Measurements from ENCODE around the gene LACRT.
A peak's percentile ranks its signal among the peaks of the same experiment; 100 is the strongest.

The LACRT gene

DNA sequence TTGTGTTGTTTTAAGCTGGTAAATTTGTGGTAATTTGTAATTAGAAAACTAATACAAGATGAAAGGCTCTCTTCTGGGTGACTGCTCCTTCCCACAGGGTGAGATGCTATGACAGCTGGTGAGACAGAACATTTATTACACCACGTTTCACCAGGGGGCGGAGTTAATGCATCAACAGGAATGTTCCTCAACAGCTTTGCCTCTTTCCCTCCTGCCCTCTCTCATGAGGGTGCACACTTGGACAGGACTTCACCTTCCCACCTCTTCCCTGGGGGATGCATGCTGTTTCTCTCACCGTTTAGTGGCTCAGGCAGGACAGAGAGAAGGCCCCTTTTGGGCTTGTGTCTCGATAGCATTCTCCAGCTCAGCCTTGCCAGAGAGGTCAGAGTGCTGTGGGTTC, 32.9 kb downstream of the LACRT start:
- no peak for DNase-seq (ENCODE audit: extremely low spot score)
- CTCF ChIA-PET, result interaction anchor here (0.8 to 1.5 kb wide), 4 partner anchors 14 to 57 kb away, joined by 3 to 5 read pairs (median 3); no protein-coding TSS in a partner anchor
- TF ChIP-seq ZNF384 (IDR thresholded peaks at IDR 0.05), result no peak
- no peak for TF ChIP-seq SUZ12 (IDR thresholded peaks at IDR 0.05)
- TF ChIP-seq NFRKB (IDR thresholded peaks at IDR 0.05), result no peak
- no peak for TF ChIP-seq L3MBTL2 (conservative IDR thresholded peaks at IDR 0.05)
- no peak for TF ChIP-seq CTBP1 (IDR thresholded peaks at IDR 0.05; ENCODE audit: borderline replicate concordance)
- TF ChIP-seq SP1 (IDR thresholded peaks at IDR 0.05), result no peak
- TF ChIP-seq HDGF (IDR thresholded peaks at IDR 0.05; ENCODE audit: borderline replicate concordance), result no peak
- TF ChIP-seq TARDBP (IDR thresholded peaks at IDR 0.05), result no peak
- no peak for TF ChIP-seq ARNT (IDR thresholded peaks at IDR 0.05)
- no peak for TF ChIP-seq ELF4 (IDR thresholded peaks at IDR 0.05)
- TF ChIP-seq, protein P1, sequence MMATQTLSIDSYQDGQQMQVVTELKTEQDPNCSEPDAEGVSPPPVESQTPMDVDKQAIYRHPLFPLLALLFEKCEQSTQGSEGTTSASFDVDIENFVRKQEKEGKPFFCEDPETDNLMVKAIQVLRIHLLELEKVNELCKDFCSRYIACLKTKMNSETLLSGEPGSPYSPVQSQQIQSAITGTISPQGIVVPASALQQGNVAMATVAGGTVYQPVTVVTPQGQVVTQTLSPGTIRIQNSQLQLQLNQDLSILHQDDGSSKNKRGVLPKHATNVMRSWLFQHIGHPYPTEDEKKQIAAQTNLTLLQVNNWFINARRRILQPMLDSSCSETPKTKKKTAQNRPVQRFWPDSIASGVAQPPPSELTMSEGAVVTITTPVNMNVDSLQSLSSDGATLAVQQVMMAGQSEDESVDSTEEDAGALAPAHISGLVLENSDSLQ (IDR thresholded peaks at IDR 0.05), result no peak
- TF ChIP-seq BHLHE40 (IDR thresholded peaks at IDR 0.05; ENCODE audit: borderline replicate concordance), result no peak
- TF ChIP-seq FOXM1 (IDR thresholded peaks at IDR 0.05; ENCODE audit: borderline replicate concordance), result no peak
- POLR2A ChIA-PET, result no interaction called here

DNA sequence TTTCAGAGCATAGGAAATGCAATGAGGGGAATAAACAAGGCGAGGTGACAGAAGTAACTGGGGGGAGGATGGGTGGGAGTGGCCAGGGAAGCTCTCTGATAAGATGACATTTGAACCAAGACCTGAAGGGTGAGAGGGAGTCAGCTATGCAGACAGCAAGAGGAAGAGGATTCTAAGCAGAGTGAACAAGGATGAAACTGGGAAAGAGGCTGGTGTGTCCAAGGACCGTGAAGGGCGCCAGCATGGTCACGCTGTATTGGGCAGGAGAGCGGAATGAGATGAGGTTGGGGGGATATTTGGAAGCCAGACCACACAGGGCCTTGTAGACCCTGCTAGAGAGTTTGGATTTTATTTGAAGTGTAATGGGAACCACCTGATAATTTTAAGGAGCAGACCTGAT, 35.7 kb downstream of the LACRT start:
- ChIA-PET CTCF (interaction anchor here (1.2 kb wide), 1 partner anchor 72 kb away, joined by 4 read pairs; no protein-coding TSS in a partner anchor), POLR2A (interaction anchor here (1.2 kb wide), 1 partner anchor 20 kb away, joined by 3 read pairs; no protein-coding TSS in a partner anchor)
- no peak for TF ChIP-seq L3MBTL2 (conservative IDR thresholded peaks at IDR 0.05)
- no peak for TF ChIP-seq ELF4 (IDR thresholded peaks at IDR 0.05)
- TF ChIP-seq FOXK2 (IDR thresholded peaks at IDR 0.05), result no peak
- no peak for TF ChIP-seq SP1 (IDR thresholded peaks at IDR 0.05)
- no peak for TF ChIP-seq NFRKB (IDR thresholded peaks at IDR 0.05)
- no peak for TF ChIP-seq FOXM1 (IDR thresholded peaks at IDR 0.05; ENCODE audit: borderline replicate concordance)
- no peak for TF ChIP-seq HDGF (IDR thresholded peaks at IDR 0.05; ENCODE audit: borderline replicate concordance)
- no peak for TF ChIP-seq ZNF384 (IDR thresholded peaks at IDR 0.05)
- TF ChIP-seq BHLHE40 (IDR thresholded peaks at IDR 0.05; ENCODE audit: borderline replicate concordance), result no peak
- TF ChIP-seq CTBP1 (IDR thresholded peaks at IDR 0.05; ENCODE audit: borderline replicate concordance), result no peak
- TF ChIP-seq SUZ12 (IDR thresholded peaks at IDR 0.05), result no peak
- TF ChIP-seq LEF1 (IDR thresholded peaks at IDR 0.05; ENCODE audit: borderline replicate concordance), result no peak
- DNase-seq (ENCODE audit: extremely low spot score), result no peak

DNA sequence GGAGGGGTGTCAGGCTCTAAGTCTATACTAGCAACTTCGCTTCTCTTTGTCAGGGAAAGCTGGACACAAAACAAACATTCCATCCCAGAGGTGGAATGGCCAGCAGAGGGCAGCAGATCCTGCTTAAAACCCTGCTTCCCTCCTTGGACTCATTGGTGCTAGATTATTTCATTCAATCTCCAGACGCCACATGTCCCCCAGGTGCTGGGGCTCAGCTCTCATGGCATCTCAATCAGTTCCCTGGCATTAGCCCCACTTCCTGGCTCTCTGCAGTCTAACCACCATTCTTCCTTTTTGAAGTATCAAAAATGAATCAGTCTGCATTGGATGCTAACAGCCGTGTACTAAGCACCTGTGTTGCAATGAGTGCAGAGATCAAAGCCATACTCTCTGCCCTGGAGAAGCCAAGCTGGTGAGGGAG, 38.2 kb downstream of the LACRT start:
- TF ChIP-seq NFRKB (IDR thresholded peaks at IDR 0.05) (no peak), FOXM1 (IDR thresholded peaks at IDR 0.05; ENCODE audit: borderline replicate concordance) (no peak), ARNT (IDR thresholded peaks at IDR 0.05) (no peak), CTBP1 (IDR thresholded peaks at IDR 0.05; ENCODE audit: borderline replicate concordance) (no peak), L3MBTL2 (conservative IDR thresholded peaks at IDR 0.05) (no peak)
- TF ChIP-seq, protein P1 (IDR thresholded peaks at IDR 0.05), result no peak
- peak; percentile 74 for DNase-seq (ENCODE audit: extremely low spot score)
- POLR2A ChIA-PET, result interaction anchor here (0.6 to 0.8 kb wide), 2 partner anchors 12 to 16 kb away, joined by 3 read pairs; no protein-coding TSS in a partner anchor
- CTCF ChIA-PET, result interaction anchor here (0.6 to 2.5 kb wide), 10 partner anchors 9 to 362 kb away, joined by 3 to 7 read pairs (median 4); partner anchors contain the start of gene PDE1B

DNA sequence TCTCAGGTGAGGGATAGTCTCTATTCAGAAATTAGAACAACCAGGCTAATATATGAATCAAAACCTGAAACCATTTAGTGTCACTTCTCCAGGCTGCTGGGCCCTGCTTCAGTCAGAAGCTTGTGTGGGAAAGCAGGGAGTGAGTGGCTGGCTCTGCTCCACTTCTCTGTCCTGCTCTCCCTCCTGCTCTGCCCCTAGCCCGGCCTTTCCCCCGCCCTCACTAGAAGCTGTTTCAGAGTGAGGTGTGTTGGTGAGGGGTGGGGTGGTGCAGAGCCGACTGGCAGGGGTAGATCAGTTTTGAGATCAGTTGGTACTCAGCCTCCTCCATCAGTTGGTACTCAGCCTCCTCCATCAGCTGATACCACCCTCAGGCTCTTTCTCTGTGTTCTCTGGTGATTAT, 39.2 kb downstream of the LACRT start:
- POLR2A ChIA-PET, result no interaction called here
- no peak for DNase-seq (ENCODE audit: extremely low spot score)
- TF ChIP-seq FOXM1 (IDR thresholded peaks at IDR 0.05; ENCODE audit: borderline replicate concordance) (no peak), SP1 (IDR thresholded peaks at IDR 0.05) (no peak), ARNT (IDR thresholded peaks at IDR 0.05) (no peak), SUZ12 (IDR thresholded peaks at IDR 0.05) (no peak)

DNA sequence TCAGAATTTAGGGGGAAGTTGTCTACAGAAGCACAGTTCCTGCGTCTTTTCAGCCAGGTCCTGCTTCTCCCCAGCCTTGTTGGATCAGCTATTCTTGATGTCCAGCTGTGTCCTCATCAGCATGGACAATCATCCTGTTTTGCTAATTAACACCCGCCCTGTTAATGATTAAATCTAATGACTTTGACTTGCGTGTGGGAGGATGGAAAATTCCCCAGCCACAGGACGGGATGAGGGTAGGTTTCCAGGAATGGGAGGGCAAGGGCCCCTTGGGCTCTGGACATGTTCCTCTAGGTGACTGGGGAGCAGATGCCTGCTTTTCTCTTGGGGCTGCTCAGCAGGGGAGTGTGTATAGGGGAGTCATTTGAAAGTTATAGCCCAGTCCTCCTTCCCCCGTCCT, 41.0 kb downstream of the LACRT start:
- ChIA-PET POLR2A (no interaction called here), CTCF (no interaction called here)
- TF ChIP-seq ELF4 (IDR thresholded peaks at IDR 0.05), result no peak
- DNase-seq (ENCODE audit: extremely low spot score), result no peak

More for the DNA sequence above, 39.2 kb downstream of the LACRT start:
- CTCF ChIA-PET, result interaction anchor here (0.9 to 2.5 kb wide), 4 partner anchors 29 to 68 kb away, joined by 3 to 7 read pairs (median 4); partner anchors contain the start of gene PDE1B

DNA sequence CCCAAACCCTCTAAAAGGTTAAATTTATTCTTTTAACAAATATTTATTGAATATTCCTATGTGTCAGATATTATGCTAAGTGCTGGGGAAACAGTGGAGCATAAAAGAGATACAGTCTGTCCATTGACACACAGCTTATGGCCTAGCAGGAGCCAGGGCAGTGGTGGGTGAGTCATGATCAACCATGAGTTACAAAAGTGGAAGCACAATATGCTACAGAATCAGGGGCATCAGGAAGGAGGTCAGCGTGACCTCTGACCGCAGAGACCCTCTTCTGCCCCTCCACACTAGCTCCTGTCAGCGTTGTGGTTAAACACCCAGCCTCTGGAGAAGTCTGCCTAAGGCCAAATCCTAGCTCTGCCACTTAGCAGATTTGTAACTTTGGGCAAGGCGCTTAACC, 41.6 kb downstream of the LACRT start:
- DNase-seq (ENCODE audit: extremely low spot score), result no peak
- CTCF ChIA-PET, result interaction anchor here (1.2 to 1.3 kb wide), 2 partner anchors 13 to 66 kb away, joined by 4 to 5 read pairs; no protein-coding TSS in a partner anchor
- POLR2A ChIA-PET, result no interaction called here
- TF ChIP-seq, protein P1 (IDR thresholded peaks at IDR 0.05), result no peak
- TF ChIP-seq CTBP1 (IDR thresholded peaks at IDR 0.05; ENCODE audit: borderline replicate concordance), result no peak
- no peak for TF ChIP-seq SUZ12 (IDR thresholded peaks at IDR 0.05)
- no peak for TF ChIP-seq SP1 (IDR thresholded peaks at IDR 0.05)
- no peak for TF ChIP-seq LEF1 (IDR thresholded peaks at IDR 0.05; ENCODE audit: borderline replicate concordance)
- TF ChIP-seq ARNT (IDR thresholded peaks at IDR 0.05), result no peak
- TF ChIP-seq ELF4 (IDR thresholded peaks at IDR 0.05), result no peak
- no peak for TF ChIP-seq TARDBP (IDR thresholded peaks at IDR 0.05)
- no peak for TF ChIP-seq ZNF384 (IDR thresholded peaks at IDR 0.05)
- no peak for TF ChIP-seq FOXM1 (IDR thresholded peaks at IDR 0.05; ENCODE audit: borderline replicate concordance)
- no peak for TF ChIP-seq FOXK2 (IDR thresholded peaks at IDR 0.05)
- TF ChIP-seq L3MBTL2 (conservative IDR thresholded peaks at IDR 0.05), result no peak
- TF ChIP-seq HDGF (IDR thresholded peaks at IDR 0.05; ENCODE audit: borderline replicate concordance), result no peak
- TF ChIP-seq BHLHE40 (IDR thresholded peaks at IDR 0.05; ENCODE audit: borderline replicate concordance), result no peak
- no peak for TF ChIP-seq NFRKB (IDR thresholded peaks at IDR 0.05)
- no peak for TF ChIP-seq FOXA1 (IDR thresholded peaks at IDR 0.05)
